ENCODE results near the gene FXYD4.

DNA sequence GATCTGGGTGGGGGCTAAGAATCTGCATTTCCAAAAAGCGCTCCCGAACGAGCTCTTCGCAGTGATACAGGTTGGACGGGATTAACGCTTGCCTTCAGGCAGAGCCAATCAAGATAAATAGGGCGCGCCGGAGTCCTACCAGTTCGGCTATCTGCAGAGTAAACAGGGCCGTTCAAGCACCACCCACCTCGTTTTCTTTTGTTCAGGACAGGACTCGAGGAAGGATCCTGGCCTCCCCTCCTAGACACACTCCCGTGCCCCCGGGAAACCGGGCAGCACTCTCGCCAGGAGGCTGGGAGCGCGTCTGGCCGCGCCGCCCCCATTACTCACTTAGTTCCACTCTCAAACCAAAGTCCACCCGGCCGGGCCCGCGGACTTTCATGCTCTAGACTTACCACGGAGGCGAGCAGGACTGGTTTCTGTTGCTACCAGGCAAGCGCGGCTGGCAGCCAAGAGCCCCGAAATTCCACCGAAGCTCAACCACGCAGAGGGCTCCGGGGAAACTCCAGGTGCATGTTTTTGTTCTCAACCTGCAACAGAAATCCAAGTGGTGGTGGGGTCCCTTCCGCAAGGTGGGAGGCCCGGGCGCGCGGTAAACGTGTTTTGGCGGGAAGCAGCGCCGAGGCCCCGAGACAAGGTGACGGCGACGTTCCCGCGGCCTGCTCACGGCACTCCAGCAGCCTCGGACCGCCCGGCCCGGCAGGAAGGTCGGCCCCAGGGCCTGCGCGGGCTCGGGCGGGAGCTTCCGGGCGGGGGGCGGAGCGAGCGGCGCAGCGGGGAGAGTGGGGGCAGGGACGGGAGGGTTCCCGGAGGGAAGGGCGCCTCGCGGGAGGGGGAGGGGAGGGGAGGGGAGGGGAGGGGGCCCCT is 24.9 kb downstream of the FXYD4 start:
- TF ChIP-seq, protein P1, sequence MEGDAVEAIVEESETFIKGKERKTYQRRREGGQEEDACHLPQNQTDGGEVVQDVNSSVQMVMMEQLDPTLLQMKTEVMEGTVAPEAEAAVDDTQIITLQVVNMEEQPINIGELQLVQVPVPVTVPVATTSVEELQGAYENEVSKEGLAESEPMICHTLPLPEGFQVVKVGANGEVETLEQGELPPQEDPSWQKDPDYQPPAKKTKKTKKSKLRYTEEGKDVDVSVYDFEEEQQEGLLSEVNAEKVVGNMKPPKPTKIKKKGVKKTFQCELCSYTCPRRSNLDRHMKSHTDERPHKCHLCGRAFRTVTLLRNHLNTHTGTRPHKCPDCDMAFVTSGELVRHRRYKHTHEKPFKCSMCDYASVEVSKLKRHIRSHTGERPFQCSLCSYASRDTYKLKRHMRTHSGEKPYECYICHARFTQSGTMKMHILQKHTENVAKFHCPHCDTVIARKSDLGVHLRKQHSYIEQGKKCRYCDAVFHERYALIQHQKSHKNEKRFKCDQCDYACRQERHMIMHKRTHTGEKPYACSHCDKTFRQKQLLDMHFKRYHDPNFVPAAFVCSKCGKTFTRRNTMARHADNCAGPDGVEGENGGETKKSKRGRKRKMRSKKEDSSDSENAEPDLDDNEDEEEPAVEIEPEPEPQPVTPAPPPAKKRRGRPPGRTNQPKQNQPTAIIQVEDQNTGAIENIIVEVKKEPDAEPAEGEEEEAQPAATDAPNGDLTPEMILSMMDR (optimal IDR thresholded peaks at IDR 0.05 in 1 of 3, IDR thresholded peaks at IDR 0.05 in 1 of 3, conservative IDR thresholded peaks at IDR 0.05 in 1 of 3; ENCODE audit: extremely low read depth in 1 of 3, insufficient read depth in 2 of 3, low read length in 3 of 3) = no peak
- no peak for TF ChIP-seq EZH2 (IDR thresholded peaks at IDR 0.05; ENCODE audit: low read length)
